WERI-Rb-1 (cell line): ENCODE results near the gene FIG4.

Experiments
- DNase-seq: peaks from one replicate; pipeline ENCODE4 v3.0.0-alpha.2; 2020
- H3K27ac ChIP-seq: fragments of 250-450 bp; sonication (Bioruptor Pico); 2 replicates; pipeline ENCODE4 v1.5.1; 2020; ENCODE audit warnings: mild to moderate bottlenecking, moderate library complexity
- H3K27me3 ChIP-seq: fragments of 250-450 bp; sonication (Bioruptor Pico); 2 replicates; pipeline ENCODE4 v1.5.1; 2021; ENCODE audit warnings: mild to moderate bottlenecking, low read depth, moderate library complexity; ENCODE audit not compliant: insufficient read depth, severe bottlenecking
- H3K36me3 ChIP-seq: fragments of 250-450 bp; sonication (Bioruptor Pico); 2 replicates; pipeline ENCODE4 v1.5.1; 2020; ENCODE audit warnings: mild to moderate bottlenecking, moderate library complexity
- H3K4me3 ChIP-seq: 2 replicates; pipeline ENCODE4 v1.5.1; 2011; ENCODE audit warnings: low read depth, mild to moderate bottlenecking, control low read depth, low read length
- H3K9me3 ChIP-seq: fragments of 250-450 bp; sonication (Bioruptor Pico); 2 replicates; pipeline ENCODE4 v1.5.1; 2021; ENCODE audit warnings: mild to moderate bottlenecking, moderate library complexity; ENCODE audit not compliant: severe bottlenecking
- CTCF ChIP-seq: IDR thresholded peaks from 2 replicates; pipeline ENCODE4 v1.5.1; 2011; ENCODE audit warnings: low read depth, mild to moderate bottlenecking, control low read depth, inconsistent platforms, low read length

Gene FIG4

GRCh38 chr6:109787312-109787711, 96.2 kb downstream of the FIG4 start:
- Histone ChIP-seq H3K36me3 (no peaks in the 10 kb centered on the region), H3K27ac (no peak overlapping the region), H3K9me3 (no peaks in the 10 kb centered on the region), H3K27me3 (no peaks in the 10 kb centered on the region), H3K4me3 (no peak overlapping the region)
- TF ChIP-seq CTCF, result no peak
- no peak for DNase-seq

GRCh38 chr6:109788687-109789086, 97.6 kb downstream of the FIG4 start:
- no peaks in the 10 kb centered on the region for H3K27me3 ChIP-seq
- no peak for TF ChIP-seq CTCF
- H3K36me3 ChIP-seq, result no peaks in the 10 kb centered on the region
- H3K4me3 ChIP-seq, result no peak overlapping the region
- DNase-seq, result no peak
- H3K27ac ChIP-seq, result no peak overlapping the region
- H3K9me3 ChIP-seq, result no peaks in the 10 kb centered on the region

- Histone ChIP-seq H3K27ac (no peak overlapping the region), H3K36me3 (no peaks in the 10 kb centered on the region), H3K9me3 (no peaks in the 10 kb centered on the region), H3K4me3 (no peak overlapping the region), H3K27me3 (no peaks in the 10 kb centered on the region)
- DNase-seq, result no peak
- no peak for TF ChIP-seq CTCF
Measured at GRCh38 chr6:109790131-109790530, 99.0 kb downstream of the FIG4 start.

GRCh38 chr6:109791301-109791700, 100.2 kb downstream of the FIG4 start:
- Histone ChIP-seq H3K27me3 (no peaks in the 10 kb centered on the region), H3K36me3 (no peaks in the 10 kb centered on the region), H3K27ac (no peak overlapping the region), H3K4me3 (no peak overlapping the region), H3K9me3 (no peaks in the 10 kb centered on the region)
- TF ChIP-seq CTCF, result no peak
- no peak for DNase-seq

GRCh38 chr6:109793021-109793420, 101.9 kb downstream of the FIG4 start:
- DNase-seq, result no peak
- no peaks in the 10 kb centered on the region for H3K36me3 ChIP-seq
- H3K4me3 ChIP-seq, result no peak overlapping the region
- no peak for TF ChIP-seq CTCF
- H3K27me3 ChIP-seq, result no peaks in the 10 kb centered on the region
- H3K27ac ChIP-seq, result no peak overlapping the region
- no peaks in the 10 kb centered on the region for H3K9me3 ChIP-seq

- TF ChIP-seq CTCF, result no peak
- Histone ChIP-seq H3K27ac (no peak overlapping the region), H3K9me3 (no peaks in the 10 kb centered on the region), H3K27me3 (no peaks in the 10 kb centered on the region), H3K4me3 (no peak overlapping the region), H3K36me3 (no peaks in the 10 kb centered on the region)
- DNase-seq, result no peak
Measured at GRCh38 chr6:109793792-109794191, 102.7 kb downstream of the FIG4 start.
